ENCODE data around the gene PLA2G6.

DNA sequence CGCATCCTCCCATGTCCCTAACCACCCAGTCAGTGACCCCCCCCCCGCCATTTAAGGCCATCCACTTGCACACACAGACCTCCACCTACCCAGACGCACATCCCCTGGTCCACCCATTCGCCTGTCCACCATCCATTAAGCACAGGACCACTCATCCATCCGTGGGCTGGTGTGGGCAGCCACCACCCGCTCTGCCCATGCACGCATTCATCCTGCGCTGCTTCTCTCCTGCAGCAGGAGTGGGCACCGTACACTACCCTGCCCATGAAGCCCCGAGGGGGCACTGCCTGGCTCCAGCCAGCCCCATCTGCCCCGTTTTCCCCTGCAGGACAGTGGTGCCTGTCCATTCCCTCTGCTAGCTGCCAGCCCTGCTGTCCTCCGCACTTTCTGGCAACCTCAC, 93.8 kb downstream of the PLA2G6 start:
- TF ChIP-seq SRF (IDR thresholded peaks at IDR 0.05; ENCODE audit: low read depth) (no peak), POLR2A (IDR thresholded peaks at IDR 0.05; ENCODE audit: borderline replicate concordance, extremely low read depth, insufficient read depth, insufficient read length) (no peak), JUND (IDR thresholded peaks at IDR 0.05) (no peak), TCF7L2 (IDR thresholded peaks at IDR 0.05; ENCODE audit: borderline replicate concordance, extremely low read depth, insufficient read depth, insufficient read length) (no peak), POLR2AphosphoS5 (IDR thresholded peaks at IDR 0.05; ENCODE audit: low read depth, low read length) (no peak), SP1 (IDR thresholded peaks at IDR 0.05; ENCODE audit: low read depth) (no peak), CEBPB (IDR thresholded peaks at IDR 0.05; ENCODE audit: low read depth) (no peak), EZH2phosphoT487 (IDR thresholded peaks at IDR 0.05; ENCODE audit: borderline replicate concordance) (no peak), YY1 (IDR thresholded peaks at IDR 0.05; ENCODE audit: extremely low read depth, insufficient replicate concordance, low read depth, low read length) (no peak), SIN3A (IDR thresholded peaks at IDR 0.05; ENCODE audit: low read depth) (no peak), FOSL1 (IDR thresholded peaks at IDR 0.05; ENCODE audit: low read depth) (no peak)
- TF ChIP-seq, protein P1, sequence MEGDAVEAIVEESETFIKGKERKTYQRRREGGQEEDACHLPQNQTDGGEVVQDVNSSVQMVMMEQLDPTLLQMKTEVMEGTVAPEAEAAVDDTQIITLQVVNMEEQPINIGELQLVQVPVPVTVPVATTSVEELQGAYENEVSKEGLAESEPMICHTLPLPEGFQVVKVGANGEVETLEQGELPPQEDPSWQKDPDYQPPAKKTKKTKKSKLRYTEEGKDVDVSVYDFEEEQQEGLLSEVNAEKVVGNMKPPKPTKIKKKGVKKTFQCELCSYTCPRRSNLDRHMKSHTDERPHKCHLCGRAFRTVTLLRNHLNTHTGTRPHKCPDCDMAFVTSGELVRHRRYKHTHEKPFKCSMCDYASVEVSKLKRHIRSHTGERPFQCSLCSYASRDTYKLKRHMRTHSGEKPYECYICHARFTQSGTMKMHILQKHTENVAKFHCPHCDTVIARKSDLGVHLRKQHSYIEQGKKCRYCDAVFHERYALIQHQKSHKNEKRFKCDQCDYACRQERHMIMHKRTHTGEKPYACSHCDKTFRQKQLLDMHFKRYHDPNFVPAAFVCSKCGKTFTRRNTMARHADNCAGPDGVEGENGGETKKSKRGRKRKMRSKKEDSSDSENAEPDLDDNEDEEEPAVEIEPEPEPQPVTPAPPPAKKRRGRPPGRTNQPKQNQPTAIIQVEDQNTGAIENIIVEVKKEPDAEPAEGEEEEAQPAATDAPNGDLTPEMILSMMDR (IDR thresholded peaks at IDR 0.05 in 2 of 3, conservative IDR thresholded peaks at IDR 0.05 in 1 of 3; ENCODE audit: borderline replicate concordance in 1 of 3, insufficient read depth in 1 of 3, low read depth in 2 of 3, low read length in 2 of 3): no peak
- TF ChIP-seq, protein P2, sequence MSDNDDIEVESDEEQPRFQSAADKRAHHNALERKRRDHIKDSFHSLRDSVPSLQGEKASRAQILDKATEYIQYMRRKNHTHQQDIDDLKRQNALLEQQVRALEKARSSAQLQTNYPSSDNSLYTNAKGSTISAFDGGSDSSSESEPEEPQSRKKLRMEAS (IDR thresholded peaks at IDR 0.05): no peak
- TF ChIP-seq, protein P3, sequence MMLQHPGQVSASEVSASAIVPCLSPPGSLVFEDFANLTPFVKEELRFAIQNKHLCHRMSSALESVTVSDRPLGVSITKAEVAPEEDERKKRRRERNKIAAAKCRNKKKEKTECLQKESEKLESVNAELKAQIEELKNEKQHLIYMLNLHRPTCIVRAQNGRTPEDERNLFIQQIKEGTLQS (IDR thresholded peaks at IDR 0.05): no peak
